CD4-positive, CD25-positive, alpha-beta regulatory T cell (primary cell): Measurements from ENCODE around the gene MOAP1. TPM values are rescaled to one million over a fixed set of nuclear protein-coding genes. Genes with fewer than 3 reads are reported as not detected.
"Not testable (repeated sequence)": the region's sequence is repeated elsewhere in the genome, so short reads cannot be mapped to it uniquely, and the experiment has no call there.

Experiments
- ATAC-seq, 2 donors: fragments of 150-1000 bp; cut with Tn5 transposase; one replicate each; pipeline ENCODE4 v1.10.0; 2021; ENCODE audit warnings: low read depth in 2 of 2, moderate number of reproducible peaks in 2 of 2, moderate library complexity in 1 of 2
- DNase-seq, 3 donors: peaks; one replicate each; pipeline versions ENCODE4 v3.0.0 to v3.0.0-alpha.2; 2012 to 2022; ENCODE audit warnings: mixed read lengths in 1 of 3
- H3K27ac ChIP-seq: one replicate; pipeline ENCODE4 v1.7.0; 2013; ENCODE audit warnings: mild to moderate bottlenecking, low read length; ENCODE audit not compliant: insufficient read depth, poor library complexity, severe bottlenecking
- H3K27me3 ChIP-seq: one replicate; pipeline ENCODE4 v1.7.0; 2013; ENCODE audit warnings: low read length; ENCODE audit not compliant: control insufficient read depth, insufficient read depth
- H3K36me3 ChIP-seq: one replicate; pipeline ENCODE4 v1.7.0; 2013; ENCODE audit warnings: mild to moderate bottlenecking, low read length, moderate library complexity; ENCODE audit not compliant: control insufficient read depth, insufficient read depth
- H3K4me1 ChIP-seq: 2 replicates; pipeline ENCODE4 v1.7.0; 2013; ENCODE audit warnings: mild to moderate bottlenecking, low read length; ENCODE audit not compliant: insufficient read depth, control insufficient read depth, poor library complexity, severe bottlenecking
- H3K4me3 ChIP-seq: one replicate; pipeline ENCODE4 v1.7.0; 2013; ENCODE audit warnings: low read depth, mild to moderate bottlenecking, low read length, moderate library complexity
- H3K9me3 ChIP-seq, 2 experiments: 1 replicate in 1 of 2; 2 replicates in 1 of 2; pipeline ENCODE4 v1.7.0; 2013; ENCODE audit warnings: low read length in 2 of 2, mild to moderate bottlenecking in 1 of 2, moderate library complexity in 1 of 2; ENCODE audit not compliant: control insufficient read depth in 2 of 2
- H3K27ac Mint-ChIP-seq, 3 donors: one replicate each; pipeline ENCODE4 v1.8.0; 2020 to 2022; ENCODE audit warnings: mild to moderate bottlenecking in 3 of 3, mixed read lengths in 3 of 3, moderate library complexity in 2 of 3
- H3K27me3 Mint-ChIP-seq: one replicate; pipeline ENCODE4 v1.8.0; 2022; ENCODE audit warnings: mild to moderate bottlenecking, mixed read lengths
- H3K36me3 Mint-ChIP-seq: one replicate; pipeline ENCODE4 v1.8.0; 2020; ENCODE audit warnings: mixed read lengths
- H3K4me1 Mint-ChIP-seq, 4 donors: one replicate each; pipeline ENCODE4 v1.8.0; 2020 to 2022; ENCODE audit warnings: mixed read lengths in 4 of 4, mild to moderate bottlenecking in 1 of 4
- H3K4me3 Mint-ChIP-seq, 4 donors: one replicate each; pipeline ENCODE4 v1.8.0; 2020 to 2022; ENCODE audit warnings: mild to moderate bottlenecking in 4 of 4, mixed read lengths in 4 of 4, moderate library complexity in 3 of 4
- H3K9me3 Mint-ChIP-seq, 7 donors: one replicate each; pipeline ENCODE4 v1.8.0; 2020 to 2022; ENCODE audit warnings: mixed read lengths in 7 of 7, mild to moderate bottlenecking in 3 of 7, moderate library complexity in 2 of 7
- polyA plus RNA-seq, 4 donors: library from polyadenylated mRNA; unstranded; fragments of 300-500 nt; fragmentation: Illumina TruSeq; gene quantifications; one replicate each; pipeline ENCODE4 v1.2.3, GENCODE V29; 2021
- total RNA-seq: library from RNA; stranded (reverse); gene quantifications from one replicate; pipeline ENCODE4 v1.2.3, GENCODE V29; 2022

Gene MOAP1
- total and polyA plus RNA-seq, 5 donors from 2014 or later = 66.4 to 88.1 (median 80.5) TPM

- Histone ChIP-seq H3K27me3 (no peaks in the 10 kb centered on the region), H3K36me3 (no peaks in the 10 kb centered on the region), H3K27ac (no peak overlapping the region), H3K4me3 (no peak overlapping the region), H3K9me3 (no peaks in the 10 kb centered on the region), H3K4me1 (no peaks in the 10 kb centered on the region)
- no peak for ATAC-seq
- no peak overlapping the region for H3K4me3 Mint-ChIP-seq
- H3K36me3 Mint-ChIP-seq = no peaks in the 10 kb centered on the region
- H3K9me3 Mint-ChIP-seq = no peaks in the 10 kb centered on the region
- no peak for DNase-seq
- H3K27ac Mint-ChIP-seq = no peak overlapping the region
- H3K27me3 Mint-ChIP-seq = no peaks in the 10 kb centered on the region
- H3K4me1 Mint-ChIP-seq = peaks cover 2 to 9% (median 5%) of the 10 kb centered on the region in 4 donors
These were observed 9.2 kb downstream of the MOAP1 start for GRCh38 chr14:93175492-93175891.

- not testable (repeated sequence) for H3K4me1 Mint-ChIP-seq, H3K9me3 Mint-ChIP-seq, H3K27me3 Mint-ChIP-seq, H3K27me3 ChIP-seq, H3K27ac Mint-ChIP-seq, H3K27ac ChIP-seq, ATAC-seq, H3K4me3 Mint-ChIP-seq, DNase-seq, H3K36me3 ChIP-seq, H3K36me3 Mint-ChIP-seq, H3K4me3 ChIP-seq, H3K4me1 ChIP-seq, H3K9me3 ChIP-seq
These were observed 10.0 kb downstream of the MOAP1 start for GRCh38 chr14:93174731-93175130.

DNA sequence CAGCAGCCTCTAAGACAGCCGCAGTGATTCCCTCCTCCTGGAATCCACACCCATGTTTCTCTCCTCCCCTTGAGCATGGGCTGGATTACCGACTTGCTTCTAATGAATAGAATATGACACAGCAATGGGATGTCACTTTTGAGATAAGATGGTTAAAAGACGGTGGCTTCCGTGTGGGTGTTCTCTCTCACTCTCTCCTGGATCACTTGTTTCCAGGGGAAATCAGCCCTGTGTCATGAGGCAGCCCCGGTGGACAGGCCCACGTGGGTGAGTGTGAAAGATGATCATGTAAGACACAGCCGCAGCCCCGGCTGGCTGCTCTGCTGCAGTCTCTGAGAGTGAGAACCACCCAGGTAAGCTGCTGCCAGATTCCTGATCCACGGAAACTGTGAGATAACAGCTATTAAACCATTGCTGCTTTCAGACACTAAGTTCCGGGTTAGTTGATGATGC lies 10.7 kb downstream of the MOAP1 start:
- no peak for ATAC-seq
- Histone ChIP-seq H3K27ac (no peak overlapping the region), H3K27me3 (no peaks in the 10 kb centered on the region), H3K4me3 (no peak overlapping the region), H3K4me1 (no peaks in the 10 kb centered on the region), H3K36me3 (no peaks in the 10 kb centered on the region), H3K9me3 (no peaks in the 10 kb centered on the region)
- H3K36me3 Mint-ChIP-seq = no peaks in the 10 kb centered on the region
- no peak for DNase-seq
- no peak overlapping the region for H3K4me3 Mint-ChIP-seq
- peak overlapping the region in 1 of 3 donors; percentile 26 for H3K27ac Mint-ChIP-seq
- H3K27me3 Mint-ChIP-seq = no peaks in the 10 kb centered on the region
- peaks cover 2 to 9% (median 5%) of the 10 kb centered on the region in 4 donors for H3K4me1 Mint-ChIP-seq
- no peaks in the 10 kb centered on the region for H3K9me3 Mint-ChIP-seq

GRCh38 chr14:93171376-93171775 lies 13.3 kb downstream of the MOAP1 start:
- no peak overlapping the region for H3K27ac ChIP-seq
- no peak overlapping the region for H3K4me3 Mint-ChIP-seq
- no peak overlapping the region for H3K4me3 ChIP-seq
- no peaks in the 10 kb centered on the region for H3K27me3 ChIP-seq
- ATAC-seq = no peak
- H3K27ac Mint-ChIP-seq = no peak overlapping the region
- no peaks in the 10 kb centered on the region for H3K36me3 Mint-ChIP-seq
- no peak for DNase-seq
- H3K4me1 ChIP-seq = no peaks in the 10 kb centered on the region
- H3K9me3 ChIP-seq = no peaks in the 10 kb centered on the region
- H3K9me3 Mint-ChIP-seq = no peaks in the 10 kb centered on the region
- H3K4me1 Mint-ChIP-seq = no peaks in the 10 kb centered on the region
- no peaks in the 10 kb centered on the region for H3K36me3 ChIP-seq
- H3K27me3 Mint-ChIP-seq = peaks cover 4% of the 10 kb centered on the region

DNA sequence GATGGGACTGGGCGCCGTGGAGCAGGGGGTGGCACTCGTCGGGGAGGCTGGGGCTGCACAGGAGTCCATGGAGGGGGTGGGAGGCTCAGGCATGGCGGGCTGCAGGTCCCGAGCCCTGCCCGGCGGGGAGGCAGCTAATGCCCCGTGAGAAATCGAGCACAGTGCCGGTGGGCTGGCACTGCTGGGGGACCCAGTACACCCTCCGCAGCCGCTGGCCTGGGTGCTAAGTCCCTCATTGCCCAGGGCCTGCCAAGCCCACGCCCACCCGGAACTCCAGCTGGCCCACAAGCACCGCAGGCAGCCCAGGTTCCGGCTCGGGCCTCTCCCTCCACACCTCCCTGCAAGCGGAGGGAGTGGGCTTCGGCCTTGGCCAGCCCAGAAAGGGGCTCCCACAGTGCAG lies 14.6 kb downstream of the MOAP1 start:
- H3K4me3 Mint-ChIP-seq, H3K36me3 Mint-ChIP-seq: not testable (repeated sequence)

GRCh38 chr14:93169619-93170018 lies 15.1 kb downstream of the MOAP1 start:
- H3K36me3 Mint-ChIP-seq = not testable (repeated sequence)

More for the DNA sequence above, 14.6 kb downstream of the MOAP1 start:
- H3K36me3 ChIP-seq, ATAC-seq, H3K4me1 ChIP-seq, H3K4me1 Mint-ChIP-seq, H3K27me3 ChIP-seq, H3K27ac Mint-ChIP-seq, DNase-seq, H3K27me3 Mint-ChIP-seq, H3K27ac ChIP-seq, H3K9me3 Mint-ChIP-seq, H3K9me3 ChIP-seq, H3K4me3 ChIP-seq: not testable (repeated sequence)

DNA sequence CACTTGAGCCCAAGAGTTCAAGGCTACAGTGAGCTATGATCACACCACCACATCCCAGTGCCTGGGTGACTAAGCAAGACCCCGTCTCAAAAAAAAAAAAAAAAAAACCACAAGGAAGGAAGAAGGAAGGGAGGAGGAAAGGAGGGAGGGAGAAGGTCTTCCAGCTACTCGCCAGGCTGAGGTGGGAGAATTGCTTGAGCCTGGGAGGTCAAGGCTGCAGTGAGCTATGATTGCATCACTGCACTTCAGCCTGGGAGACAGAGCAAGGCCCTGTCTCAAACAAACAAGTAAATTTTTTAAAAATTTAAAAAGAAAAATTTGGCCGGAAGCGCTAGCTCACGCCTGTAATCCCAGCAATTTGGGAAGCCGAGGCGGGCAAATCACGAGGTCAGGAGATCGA lies 16.1 kb downstream of the MOAP1 start:
- H3K4me3 Mint-ChIP-seq, H3K27me3 ChIP-seq, H3K4me3 ChIP-seq, H3K27me3 Mint-ChIP-seq, H3K4me1 ChIP-seq, H3K27ac ChIP-seq, DNase-seq, H3K9me3 ChIP-seq, H3K4me1 Mint-ChIP-seq, H3K9me3 Mint-ChIP-seq, H3K27ac Mint-ChIP-seq, H3K36me3 Mint-ChIP-seq, ATAC-seq, H3K36me3 ChIP-seq: not testable (repeated sequence)

More at GRCh38 chr14:93169619-93170018, 15.1 kb downstream of the MOAP1 start:
- H3K27ac Mint-ChIP-seq, H3K27me3 ChIP-seq, H3K4me1 Mint-ChIP-seq, H3K9me3 Mint-ChIP-seq, H3K4me3 Mint-ChIP-seq, H3K9me3 ChIP-seq, DNase-seq, H3K27me3 Mint-ChIP-seq, ATAC-seq, H3K36me3 ChIP-seq, H3K27ac ChIP-seq, H3K4me1 ChIP-seq, H3K4me3 ChIP-seq: not testable (repeated sequence)

- not testable (repeated sequence) for H3K27me3 ChIP-seq, H3K27ac ChIP-seq, H3K9me3 Mint-ChIP-seq, H3K4me3 ChIP-seq, H3K27me3 Mint-ChIP-seq, H3K36me3 Mint-ChIP-seq, H3K9me3 ChIP-seq, DNase-seq, ATAC-seq, H3K27ac Mint-ChIP-seq, H3K4me1 Mint-ChIP-seq, H3K4me1 ChIP-seq, H3K4me3 Mint-ChIP-seq, H3K36me3 ChIP-seq
These were observed 19.1 kb downstream of the MOAP1 start for GRCh38 chr14:93165271-93166265.
